Glomerular visceral epithelial cell (primary cell): Measurements from ENCODE around the gene TMPRSS9.
"Not testable (repeated sequence)": the region's sequence is repeated elsewhere in the genome, so short reads cannot be mapped to it uniquely, and the experiment has no call there.

Experiments
- DNase-seq: peaks from one replicate; pipeline ENCODE4 v3.0.0-alpha.2; 2016; ENCODE audit errors: extremely low spot score

TMPRSS9 gene

GRCh38 chr19:2342656-2343288 is 17.3 kb upstream of the TMPRSS9 start:
- no peak for DNase-seq

GRCh38 chr19:2343289-2343982 is 16.6 kb upstream of the TMPRSS9 start:
- DNase-seq = no peak

- no peak for DNase-seq
Measured at GRCh38 chr19:2344381-2344870, 15.6 kb upstream of the TMPRSS9 start.

- no peak for DNase-seq
Measured at GRCh38 chr19:2345076-2345475, 15.0 kb upstream of the TMPRSS9 start.

GRCh38 chr19:2345794-2346663 is 14.0 kb upstream of the TMPRSS9 start:
- no peak for DNase-seq

- not testable (repeated sequence) for DNase-seq
Measured at GRCh38 chr19:2349818-2350217, 10.2 kb upstream of the TMPRSS9 start.

GRCh38 chr19:2350656-2351055 is 9.4 kb upstream of the TMPRSS9 start:
- DNase-seq = no peak

- no peak for DNase-seq
Measured at GRCh38 chr19:2351591-2351990, 8.5 kb upstream of the TMPRSS9 start.

- no peak for DNase-seq
Measured at GRCh38 chr19:2352121-2352520, 7.9 kb upstream of the TMPRSS9 start.

- DNase-seq = no peak
Measured at GRCh38 chr19:2353159-2353886, 6.7 kb upstream of the TMPRSS9 start.

- no peak for DNase-seq
Measured at GRCh38 chr19:2353887-2354592, 6.0 kb upstream of the TMPRSS9 start.

- DNase-seq = no peak
Measured at GRCh38 chr19:2354670-2355069, 5.4 kb upstream of the TMPRSS9 start.

GRCh38 chr19:2355168-2356035 is 4.7 kb upstream of the TMPRSS9 start:
- DNase-seq = peak; percentile 37

GRCh38 chr19:2356036-2356646 is 3.9 kb upstream of the TMPRSS9 start:
- no peak for DNase-seq

GRCh38 chr19:2357279-2358206 is 2.5 kb upstream of the TMPRSS9 start:
- DNase-seq = no peak

GRCh38 chr19:2358548-2359173 is 1.4 kb upstream of the TMPRSS9 start:
- DNase-seq = no peak

GRCh38 chr19:2360833-2361232 is 768 bp downstream of the TMPRSS9 start:
- no peak for DNase-seq
